22Rv1 (cell line): ENCODE data around the gene PDZD4.

Source experiments
- H3K27ac ChIP-seq: fragments of 450-650 bp; 2 replicates; pipeline ENCODE4 v1.5.1; 2017
- ZFX ChIP-seq: fragments of 450-650 bp; IDR thresholded peaks from 2 replicates; pipeline ENCODE4 v1.6.1; 2017; ENCODE audit warnings: antibody characterized with exemption, borderline replicate concordance
- TF ChIP-seq, protein P1 (sequence below): fragments of 450-650 bp; IDR thresholded peaks from 2 replicates; pipeline ENCODE4 v1.5.1; 2017; ENCODE audit warnings: mild to moderate bottlenecking

Gene PDZD4

DNA sequence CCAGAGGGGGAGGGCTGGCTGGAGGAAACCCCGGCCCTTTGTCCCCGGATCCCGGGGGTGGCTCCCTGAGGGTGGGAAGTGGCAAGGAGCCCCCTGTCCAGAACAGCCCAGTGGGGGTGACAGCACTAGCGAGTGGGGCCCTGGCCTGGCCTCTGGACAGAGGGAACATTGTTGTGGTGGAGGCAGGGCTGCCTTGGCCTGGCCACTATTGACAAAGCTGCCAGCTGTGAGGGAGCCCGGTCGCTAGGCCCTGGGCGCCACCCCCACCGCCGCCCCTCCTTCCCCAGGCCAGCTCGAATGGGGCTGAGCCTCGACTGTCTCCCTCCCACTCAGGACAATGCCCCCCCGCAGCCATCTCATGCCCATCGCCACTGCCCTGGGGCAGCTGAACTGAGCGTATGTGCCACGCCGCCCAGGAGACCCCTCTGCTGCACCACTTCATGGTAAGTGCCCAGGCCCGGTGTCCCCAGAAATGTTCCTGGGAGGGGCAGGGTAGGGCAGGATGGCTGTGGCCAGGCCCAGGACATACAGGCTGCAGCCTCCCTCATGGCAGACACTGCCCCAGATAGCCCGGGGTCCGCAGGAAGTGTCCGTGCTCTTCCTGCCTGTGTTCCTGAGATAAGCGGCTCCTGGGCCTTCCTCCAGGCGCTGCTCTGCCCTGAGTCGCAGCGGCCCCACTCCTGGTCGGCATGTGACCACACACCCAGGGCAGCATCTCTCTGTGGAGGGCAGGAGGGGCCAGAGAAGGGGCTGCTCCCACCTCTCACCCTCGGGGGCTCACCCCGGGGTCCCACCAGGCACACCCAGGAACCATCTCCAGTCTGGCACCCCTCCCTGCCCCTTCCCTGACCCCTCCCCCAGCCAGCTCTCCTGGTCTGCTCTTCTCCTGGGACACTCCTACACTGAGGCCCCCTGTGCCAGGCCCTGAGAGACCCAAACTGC lies 64.9 kb downstream of the PDZD4 start:
- no peak overlapping the region for H3K27ac ChIP-seq

DNA sequence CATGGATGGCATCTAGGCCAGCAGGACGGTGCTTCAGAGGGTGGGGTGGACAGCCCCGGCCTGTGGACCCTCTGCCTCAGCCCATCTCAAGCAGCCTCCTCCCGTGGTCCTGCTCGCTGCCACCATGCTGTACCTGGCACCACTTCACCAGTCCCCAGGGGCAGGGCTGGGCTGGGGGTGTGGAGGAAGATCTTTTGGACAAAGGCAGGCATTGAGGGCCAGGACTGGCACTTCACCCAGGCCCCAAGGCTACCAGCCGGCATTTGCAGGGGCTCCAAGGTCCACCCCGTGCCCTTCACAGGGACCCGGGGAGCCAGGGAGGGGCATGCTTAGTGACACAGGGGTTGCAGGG lies 65.6 kb downstream of the PDZD4 start:
- TF ChIP-seq, protein P1, sequence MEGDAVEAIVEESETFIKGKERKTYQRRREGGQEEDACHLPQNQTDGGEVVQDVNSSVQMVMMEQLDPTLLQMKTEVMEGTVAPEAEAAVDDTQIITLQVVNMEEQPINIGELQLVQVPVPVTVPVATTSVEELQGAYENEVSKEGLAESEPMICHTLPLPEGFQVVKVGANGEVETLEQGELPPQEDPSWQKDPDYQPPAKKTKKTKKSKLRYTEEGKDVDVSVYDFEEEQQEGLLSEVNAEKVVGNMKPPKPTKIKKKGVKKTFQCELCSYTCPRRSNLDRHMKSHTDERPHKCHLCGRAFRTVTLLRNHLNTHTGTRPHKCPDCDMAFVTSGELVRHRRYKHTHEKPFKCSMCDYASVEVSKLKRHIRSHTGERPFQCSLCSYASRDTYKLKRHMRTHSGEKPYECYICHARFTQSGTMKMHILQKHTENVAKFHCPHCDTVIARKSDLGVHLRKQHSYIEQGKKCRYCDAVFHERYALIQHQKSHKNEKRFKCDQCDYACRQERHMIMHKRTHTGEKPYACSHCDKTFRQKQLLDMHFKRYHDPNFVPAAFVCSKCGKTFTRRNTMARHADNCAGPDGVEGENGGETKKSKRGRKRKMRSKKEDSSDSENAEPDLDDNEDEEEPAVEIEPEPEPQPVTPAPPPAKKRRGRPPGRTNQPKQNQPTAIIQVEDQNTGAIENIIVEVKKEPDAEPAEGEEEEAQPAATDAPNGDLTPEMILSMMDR: no peak
- no peak for TF ChIP-seq ZFX
- H3K27ac ChIP-seq: no peak overlapping the region

More for the DNA sequence above, 64.9 kb downstream of the PDZD4 start:
- TF ChIP-seq ZFX: no peak
- TF ChIP-seq, protein P1: no peak

DNA sequence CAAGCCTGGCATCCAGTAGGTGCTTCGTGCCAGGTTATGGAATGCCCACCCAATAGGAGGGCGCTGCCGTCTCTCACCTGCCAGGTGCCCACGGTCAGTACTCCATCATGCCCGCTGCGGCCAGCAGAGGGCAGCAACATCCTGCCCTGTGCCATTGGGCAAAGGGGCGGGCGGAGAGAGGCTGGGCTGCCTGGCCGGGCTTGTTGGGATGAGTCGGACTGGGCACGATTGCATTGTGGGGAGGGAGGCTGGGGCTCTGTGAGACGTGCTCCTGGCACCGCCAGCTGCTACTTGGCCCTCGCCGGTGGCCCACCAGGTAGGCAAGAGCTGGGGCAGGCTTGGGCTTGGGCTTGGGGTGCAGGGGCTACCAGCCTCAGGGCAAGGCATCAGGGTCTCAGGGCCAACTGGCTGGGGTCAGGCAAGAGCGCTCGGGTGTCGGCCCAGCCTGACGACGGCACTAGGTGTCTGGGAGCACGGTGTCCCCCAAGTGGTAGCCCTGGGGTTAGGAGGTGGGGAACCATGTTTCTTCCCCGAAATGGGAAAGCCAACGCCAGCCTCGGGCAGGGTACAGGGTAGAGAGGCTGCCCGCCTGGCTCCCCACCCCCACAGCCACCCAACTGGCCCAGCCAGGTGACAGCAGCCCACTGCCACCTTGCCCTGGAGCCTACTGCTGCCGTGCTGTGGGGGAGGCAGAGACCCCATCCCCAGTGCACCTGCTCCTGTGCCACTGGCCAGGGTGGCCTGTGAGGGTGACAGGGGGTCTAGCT lies 66.2 kb downstream of the PDZD4 start, which contains the start of gene PLXNB3:
PLXNB3 (plus strand) TSS at position 261 of the 767 bp plus-strand sequence. CDS start 1,287 bp downstream, outside the sequence.
- no peak within 1 kb of the TSS for H3K27ac ChIP-seq
- TF ChIP-seq ZFX: no peak
- TF ChIP-seq, protein P1: peak; percentile 82

DNA sequence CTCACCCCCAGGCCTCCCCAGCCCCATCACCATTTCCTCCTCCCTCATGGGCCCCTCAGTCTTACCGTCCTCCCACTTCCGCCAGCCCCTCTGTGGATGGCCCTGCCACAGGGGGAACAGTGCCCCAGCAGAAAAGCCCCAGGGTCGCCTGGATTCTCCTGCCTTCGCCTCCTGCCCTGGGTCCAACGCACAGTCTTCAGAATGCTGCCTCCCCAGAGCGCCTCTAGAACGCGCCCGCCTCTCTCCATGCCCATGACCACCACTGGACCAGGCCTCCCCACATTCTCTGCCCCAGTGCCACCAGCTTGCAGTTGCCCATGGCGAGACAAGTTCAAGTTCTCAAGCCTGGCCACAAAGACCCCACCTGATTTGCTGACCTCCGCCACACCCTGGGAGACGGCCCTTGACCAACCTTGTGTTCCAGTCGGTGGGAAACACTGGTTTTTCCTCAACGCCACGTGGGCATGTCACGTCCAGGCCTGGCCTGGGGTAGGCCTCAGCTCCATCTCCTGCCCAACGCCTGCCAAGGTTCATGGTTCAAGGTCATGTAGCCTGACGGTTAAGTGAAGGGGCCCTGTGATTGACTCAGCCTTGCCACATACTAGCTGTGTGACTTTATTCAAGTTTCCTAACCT lies 66.9 kb downstream of the PDZD4 start:
- no peak overlapping the region for H3K27ac ChIP-seq
- TF ChIP-seq, protein P1: no peak
- TF ChIP-seq ZFX: no peak

DNA sequence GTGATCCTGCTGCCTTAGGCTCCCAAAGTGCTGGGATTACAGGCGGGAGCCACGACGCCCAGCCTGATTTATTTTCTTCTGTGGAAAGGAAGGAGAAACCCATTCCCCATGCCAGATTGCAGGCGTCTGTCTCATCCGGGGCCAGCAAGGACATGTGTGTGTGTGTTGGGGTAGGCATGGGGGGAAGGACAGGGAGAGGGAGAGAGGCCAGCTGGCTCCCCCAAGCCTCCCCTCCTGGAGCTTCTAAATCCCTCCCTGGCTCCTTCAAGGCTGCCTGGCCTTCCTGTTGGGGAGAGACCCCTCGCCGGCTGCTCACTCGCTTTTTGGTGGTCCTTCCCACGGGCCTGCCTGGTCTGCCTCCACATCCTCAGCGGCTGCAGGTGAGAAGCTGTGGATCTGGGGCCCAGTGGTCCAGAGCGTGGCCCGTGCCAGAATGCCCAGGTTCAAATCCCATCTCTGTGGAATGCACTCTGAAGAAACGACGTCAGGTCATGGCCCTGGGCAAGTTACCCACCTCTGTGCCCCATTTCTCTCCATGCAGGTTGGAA lies 67.6 kb downstream of the PDZD4 start:
- no peak overlapping the region for H3K27ac ChIP-seq
- TF ChIP-seq, protein P1: no peak
- no peak for TF ChIP-seq ZFX

DNA sequence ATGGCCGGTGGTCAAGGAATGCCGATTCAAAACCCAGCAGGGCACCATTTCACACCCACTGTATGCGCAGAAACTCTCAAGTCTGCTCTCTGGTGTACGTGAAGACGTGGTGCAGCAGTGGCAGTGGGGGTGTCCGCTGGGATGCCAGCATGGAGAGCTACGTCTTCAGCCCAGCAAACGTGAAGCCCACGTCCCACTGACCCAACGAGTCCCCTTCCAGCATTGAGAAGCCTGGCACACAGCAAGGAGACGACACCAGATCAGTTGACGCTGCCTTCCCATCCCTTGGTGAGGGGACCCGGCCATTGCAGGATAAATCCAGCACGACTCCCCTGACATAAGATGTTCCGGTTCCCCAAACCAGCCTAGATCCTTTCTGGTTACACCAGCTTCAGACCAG lies 68.5 kb downstream of the PDZD4 start:
- TF ChIP-seq ZFX: no peak
- TF ChIP-seq, protein P1: no peak
- H3K27ac ChIP-seq: no peak overlapping the region
